Measurements from ENCODE around the gene E4F1. TPM values are rescaled to one million over a fixed set of nuclear protein-coding genes. Genes with fewer than 3 reads are reported as not detected.

The E4F1 gene
- total and polyA plus RNA-seq, 7 donors: 10.8 to 26.9 (median 19.4) TPM

DNA sequence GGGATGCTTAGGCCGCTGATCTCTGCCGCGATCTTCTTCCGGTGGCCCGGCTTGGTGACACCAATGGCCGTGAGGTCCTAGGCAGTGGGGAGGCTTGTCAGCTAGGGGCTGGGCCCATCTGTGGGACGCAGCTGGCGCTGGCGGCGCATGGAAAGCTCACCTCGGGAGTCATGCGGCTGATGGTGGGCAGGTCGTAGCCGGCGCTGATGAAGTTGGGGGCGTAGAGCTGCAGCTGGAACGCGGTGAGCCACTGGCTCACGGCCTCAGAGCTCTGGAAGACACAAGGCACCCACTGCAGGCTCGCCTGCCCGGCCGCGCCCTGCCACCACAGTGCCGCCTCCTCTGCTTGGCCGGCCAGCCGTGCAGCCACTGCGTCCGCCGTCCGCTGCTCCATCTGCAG, 39.7 kb upstream of the E4F1 start:
- TF ChIP-seq POLR2AphosphoS5 (IDR thresholded peaks at IDR 0.05) (no peak), POLR2A (IDR thresholded peaks at IDR 0.05) (no peak), EP300 (IDR thresholded peaks at IDR 0.05) (no peak)
- TF ChIP-seq, protein P1, sequence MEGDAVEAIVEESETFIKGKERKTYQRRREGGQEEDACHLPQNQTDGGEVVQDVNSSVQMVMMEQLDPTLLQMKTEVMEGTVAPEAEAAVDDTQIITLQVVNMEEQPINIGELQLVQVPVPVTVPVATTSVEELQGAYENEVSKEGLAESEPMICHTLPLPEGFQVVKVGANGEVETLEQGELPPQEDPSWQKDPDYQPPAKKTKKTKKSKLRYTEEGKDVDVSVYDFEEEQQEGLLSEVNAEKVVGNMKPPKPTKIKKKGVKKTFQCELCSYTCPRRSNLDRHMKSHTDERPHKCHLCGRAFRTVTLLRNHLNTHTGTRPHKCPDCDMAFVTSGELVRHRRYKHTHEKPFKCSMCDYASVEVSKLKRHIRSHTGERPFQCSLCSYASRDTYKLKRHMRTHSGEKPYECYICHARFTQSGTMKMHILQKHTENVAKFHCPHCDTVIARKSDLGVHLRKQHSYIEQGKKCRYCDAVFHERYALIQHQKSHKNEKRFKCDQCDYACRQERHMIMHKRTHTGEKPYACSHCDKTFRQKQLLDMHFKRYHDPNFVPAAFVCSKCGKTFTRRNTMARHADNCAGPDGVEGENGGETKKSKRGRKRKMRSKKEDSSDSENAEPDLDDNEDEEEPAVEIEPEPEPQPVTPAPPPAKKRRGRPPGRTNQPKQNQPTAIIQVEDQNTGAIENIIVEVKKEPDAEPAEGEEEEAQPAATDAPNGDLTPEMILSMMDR (IDR thresholded peaks at IDR 0.05): no peak
- no peak for DNase-seq
- intact Hi-C loops (cut with DNase I): no loop called here
- WGBS, 2 donors: 87 to 91% methylated on average over 30 of the region's 30 CpGs
- H3K9me3 ChIP-seq: no peaks in the 10 kb centered on the region
- H3K27ac ChIP-seq: no peak overlapping the region
- no peaks in the 10 kb centered on the region for H3K4me1 ChIP-seq
- H3K4me3 ChIP-seq: no peak overlapping the region
- no peaks in the 10 kb centered on the region for H3K36me3 ChIP-seq
- H3K27me3 ChIP-seq: peaks cover 0 to under 1% (median 0%) of the 10 kb centered on the region in 3 donors

DNA sequence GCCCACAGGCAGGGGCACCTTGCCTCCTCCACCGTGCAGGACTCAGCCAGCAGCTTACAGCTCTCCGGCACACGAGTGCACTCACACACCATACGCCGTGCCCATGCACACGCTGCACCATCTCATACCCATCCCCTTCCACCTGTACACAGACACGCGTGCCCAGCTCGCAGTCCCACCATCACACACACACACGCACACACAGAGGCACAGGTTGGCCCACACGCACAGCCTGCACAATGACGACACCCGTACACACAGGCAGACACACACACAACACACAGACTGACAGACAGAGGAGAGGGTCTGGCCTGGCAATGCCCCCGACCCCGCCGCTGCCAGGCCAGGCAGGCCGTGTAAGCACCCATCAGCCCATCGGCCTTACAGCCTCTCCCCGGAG, 39.0 kb upstream of the E4F1 start:
- TF ChIP-seq EP300 (IDR thresholded peaks at IDR 0.05) (no peak), POLR2A (IDR thresholded peaks at IDR 0.05) (no peak), POLR2AphosphoS5 (IDR thresholded peaks at IDR 0.05) (no peak)
- TF ChIP-seq, protein P1 (IDR thresholded peaks at IDR 0.05): no peak
- DNase-seq: no peak
- H3K4me3 ChIP-seq: no peak overlapping the region

DNA sequence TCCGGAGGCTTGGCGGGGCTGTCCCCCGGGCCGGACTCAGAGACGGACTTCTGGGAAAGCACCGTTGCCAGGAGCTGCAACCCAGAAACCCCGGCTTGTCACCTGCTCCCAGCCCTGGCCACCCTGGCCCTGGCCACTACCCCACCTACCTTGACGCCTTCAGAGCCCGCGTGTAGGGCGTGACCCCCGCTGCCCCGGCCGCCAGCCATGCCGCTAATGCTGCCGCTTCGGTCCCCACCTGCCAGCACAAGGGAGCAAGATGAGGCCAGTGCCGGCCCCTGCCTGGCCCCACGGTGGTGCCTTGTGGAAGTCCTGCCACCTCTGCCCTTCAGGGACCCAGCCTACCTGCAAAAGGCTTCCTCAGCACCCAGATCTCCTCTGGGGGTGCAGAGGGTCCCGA, 38.4 kb upstream of the E4F1 start:
- H3K27me3 ChIP-seq: no peaks in the 10 kb centered on the region
- TF ChIP-seq EP300 (IDR thresholded peaks at IDR 0.05) (no peak), POLR2A (IDR thresholded peaks at IDR 0.05) (no peak), POLR2AphosphoS5 (IDR thresholded peaks at IDR 0.05) (no peak)
- TF ChIP-seq, protein P1 (IDR thresholded peaks at IDR 0.05): no peak
- no peaks in the 10 kb centered on the region for H3K4me1 ChIP-seq
- H3K27ac ChIP-seq: no peak overlapping the region
- H3K9me3 ChIP-seq: no peaks in the 10 kb centered on the region
- 34 to 87% methylated on average over 20 of the region's 20 CpGs for WGBS, 2 donors
- intact Hi-C loops (cut with DNase I): no loop called here
- no peaks in the 10 kb centered on the region for H3K36me3 ChIP-seq
- DNase-seq: no peak
- H3K4me3 ChIP-seq: no peak overlapping the region

More for the DNA sequence above, 39.0 kb upstream of the E4F1 start:
- WGBS, 2 donors: 67 to 92% methylated on average over 19 of the region's 19 CpGs
- Histone ChIP-seq H3K9me3 (no peaks in the 10 kb centered on the region), H3K27me3 (no peaks in the 10 kb centered on the region), H3K4me1 (no peaks in the 10 kb centered on the region), H3K27ac (no peak overlapping the region), H3K36me3 (no peaks in the 10 kb centered on the region)
- intact Hi-C loops (cut with DNase I): no loop called here

DNA sequence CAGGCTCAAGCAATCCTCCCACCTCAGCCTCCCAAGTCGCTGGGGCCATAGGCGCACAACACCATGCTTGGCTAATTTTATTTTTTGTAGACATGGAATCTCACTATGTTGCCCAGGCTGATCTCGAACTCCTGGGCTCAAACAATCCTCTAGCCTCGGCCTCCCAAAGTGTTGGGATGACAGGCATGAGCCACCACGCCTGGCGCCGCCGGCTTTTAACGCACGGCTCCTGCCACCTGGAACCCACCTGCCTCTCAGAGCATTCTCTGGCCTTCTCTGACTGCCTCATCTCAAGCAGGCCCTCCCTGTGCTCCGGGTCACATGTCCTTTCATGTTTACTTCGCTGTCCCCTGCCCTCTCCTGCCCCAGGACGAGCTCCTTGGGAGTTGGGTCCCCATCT, 37.3 kb upstream of the E4F1 start:
- WGBS, 2 donors: 77 to 89% methylated on average over 13 of the region's 13 CpGs
- TF ChIP-seq POLR2AphosphoS5 (IDR thresholded peaks at IDR 0.05) (no peak), POLR2A (IDR thresholded peaks at IDR 0.05) (no peak), EP300 (IDR thresholded peaks at IDR 0.05) (no peak)
- TF ChIP-seq, protein P1 (IDR thresholded peaks at IDR 0.05): no peak
- H3K36me3 ChIP-seq: no peaks in the 10 kb centered on the region
- H3K27ac ChIP-seq: no peak overlapping the region
- no peaks in the 10 kb centered on the region for H3K4me1 ChIP-seq
- intact Hi-C loops (cut with DNase I): no loop called here
- H3K9me3 ChIP-seq: no peaks in the 10 kb centered on the region
- H3K4me3 ChIP-seq: no peak overlapping the region
- DNase-seq: no peak
- H3K27me3 ChIP-seq: no peaks in the 10 kb centered on the region

DNA sequence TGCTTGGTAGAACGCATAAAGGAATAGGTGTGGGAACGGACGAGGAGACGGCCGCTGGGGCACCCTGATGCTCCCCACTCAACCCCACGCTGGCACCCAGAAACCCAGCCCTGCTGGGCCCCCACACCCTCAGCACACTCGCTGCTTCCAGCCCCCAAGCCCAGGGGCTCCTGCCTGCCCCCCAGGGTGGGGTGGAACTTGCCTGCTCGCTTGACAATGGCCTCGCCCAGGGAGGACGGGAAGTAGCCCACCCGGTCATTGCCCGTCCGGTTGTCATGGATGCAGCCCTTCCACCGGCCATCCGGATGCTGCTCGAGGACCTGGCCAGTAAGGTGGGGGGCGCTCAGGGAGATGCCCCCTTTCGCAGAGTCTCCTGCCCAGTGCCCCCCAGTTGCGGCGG, 36.9 kb upstream of the E4F1 start:
- no peaks in the 10 kb centered on the region for H3K9me3 ChIP-seq
- H3K27me3 ChIP-seq: no peaks in the 10 kb centered on the region
- TF ChIP-seq, protein P1 (IDR thresholded peaks at IDR 0.05): no peak
- TF ChIP-seq EP300 (IDR thresholded peaks at IDR 0.05) (no peak), POLR2AphosphoS5 (IDR thresholded peaks at IDR 0.05) (no peak), POLR2A (IDR thresholded peaks at IDR 0.05) (no peak)
- H3K4me1 ChIP-seq: no peaks in the 10 kb centered on the region
- no peak for DNase-seq
- H3K4me3 ChIP-seq: no peak overlapping the region
- WGBS, 2 donors: 83 to 89% methylated on average over 20 of the region's 20 CpGs
- no peaks in the 10 kb centered on the region for H3K36me3 ChIP-seq
- no peak overlapping the region for H3K27ac ChIP-seq
- intact Hi-C loops (cut with DNase I): no loop called here
